Right lobe of liver (tissue), 6 donors: Measurements from ENCODE around the gene CD74. TPM values are rescaled to one million over a fixed set of nuclear protein-coding genes. Genes with fewer than 3 reads are reported as not detected.

Source experiments
- ATAC-seq, 4 donors: fragments of 200-7000 bp; cut with Tn5 transposase; one replicate each; pipeline ENCODE4 v1.9.1; 2020; ENCODE audit warnings: mild to moderate bottlenecking in 4 of 4, moderate library complexity in 4 of 4
- DNase-seq, 3 donors: peaks; one replicate each; pipeline ENCODE4 v3.0.0-alpha.2; 2020
- H3K27ac ChIP-seq, 3 donors: fragments of 200-600 bp; one replicate each; pipeline ENCODE4 v1.8.0; 2022
- H3K27me3 ChIP-seq, 2 donors: fragments of 200-600 bp; one replicate each; pipeline ENCODE4 v1.8.0; 2022
- H3K36me3 ChIP-seq, 4 donors: fragments of 200-600 bp; sonication (generic) in 1 of 4; one replicate each; pipeline versions ENCODE4 v1.5.1 to v1.8.0; 2017 to 2022; ENCODE audit warnings: control low read depth in 1 of 4
- H3K4me1 ChIP-seq, 4 donors: fragments of 200-600 bp; sonication (generic) in 1 of 4; one replicate each; pipeline versions ENCODE4 v1.5.1 to v1.8.0; 2017 to 2022; ENCODE audit warnings: control low read depth in 1 of 4
- H3K4me3 ChIP-seq, 3 donors: fragments of 200-600 bp; one replicate each; pipeline ENCODE4 v1.8.0; 2022
- H3K9me3 ChIP-seq, 4 donors: fragments of 200-600 bp; sonication (generic) in 1 of 4; one replicate each; pipeline versions ENCODE4 v1.5.1 to v1.8.0; 2017 to 2022; ENCODE audit warnings: control low read depth in 1 of 4
- POLR2A ChIP-seq: fragments of 450-650 bp; IDR thresholded peaks from one replicate; pipeline ENCODE4 v1.6.1; 2017; ENCODE audit warnings: antibody characterized with exemption, mild to moderate bottlenecking
- WGBS: methylation state at CpG from one replicate; pipeline ENCODE4 v1.1.6; 2018; ENCODE audit warnings: low coverage, low lambda C conversion rate; ENCODE audit not compliant: insufficient coverage; ENCODE audit errors: missing lambda C conversion rate; 5-methylcytosine and 5-hydroxymethylcytosine counted together
- intact Hi-C, 2 donors: fragments of 100-400 bp; cut with DNase I; formaldehyde crosslinking; loops; one replicate each; pipeline versions ENCODE4 v1.11.2 to v1.14.1; 2022
- total RNA-seq, 6 experiments: library from RNA; depleted of rRNA in 2 of 6; stranded (reverse); fragments of >200 nt in 2 of 6; fragmentation: NEBNext Ultra II Directional in 3 of 6; extraction: Animal tissue kit (Norgen Biotek cat#: 25700) in 3 of 6; gene quantifications; one replicate each; pipeline versions ENCODE4 v1.1.0 to v1.2.4, GENCODE V29; 2016 to 2023
- TF ChIP-seq, protein P1 (sequence below), 4 donors: fragments of 200-600 bp in 3 of 4; fragments of 450-650 bp in 1 of 4; IDR thresholded peaks; one replicate each; pipeline versions ENCODE4 v1.5.1 to v1.8.0; 2016 to 2022; ENCODE audit warnings: antibody characterized with exemption in 4 of 4, mild to moderate bottlenecking in 2 of 4
- donor health status: DM: no; HTN: yes; CAD: no.
- donor health status: DM: no; HTN: no; CAD: no.
- donor health status: DM: no; HTN: no; CAD: no.
- donor health status: DM: no; HTN: yes; CAD: no.
- donor health status: DM: no; HTN: yes; CAD: no.

Gene CD74
- total RNA-seq, 6 experiments from 2014 or later, result 68.4 to 549 (median 211) TPM

DNA sequence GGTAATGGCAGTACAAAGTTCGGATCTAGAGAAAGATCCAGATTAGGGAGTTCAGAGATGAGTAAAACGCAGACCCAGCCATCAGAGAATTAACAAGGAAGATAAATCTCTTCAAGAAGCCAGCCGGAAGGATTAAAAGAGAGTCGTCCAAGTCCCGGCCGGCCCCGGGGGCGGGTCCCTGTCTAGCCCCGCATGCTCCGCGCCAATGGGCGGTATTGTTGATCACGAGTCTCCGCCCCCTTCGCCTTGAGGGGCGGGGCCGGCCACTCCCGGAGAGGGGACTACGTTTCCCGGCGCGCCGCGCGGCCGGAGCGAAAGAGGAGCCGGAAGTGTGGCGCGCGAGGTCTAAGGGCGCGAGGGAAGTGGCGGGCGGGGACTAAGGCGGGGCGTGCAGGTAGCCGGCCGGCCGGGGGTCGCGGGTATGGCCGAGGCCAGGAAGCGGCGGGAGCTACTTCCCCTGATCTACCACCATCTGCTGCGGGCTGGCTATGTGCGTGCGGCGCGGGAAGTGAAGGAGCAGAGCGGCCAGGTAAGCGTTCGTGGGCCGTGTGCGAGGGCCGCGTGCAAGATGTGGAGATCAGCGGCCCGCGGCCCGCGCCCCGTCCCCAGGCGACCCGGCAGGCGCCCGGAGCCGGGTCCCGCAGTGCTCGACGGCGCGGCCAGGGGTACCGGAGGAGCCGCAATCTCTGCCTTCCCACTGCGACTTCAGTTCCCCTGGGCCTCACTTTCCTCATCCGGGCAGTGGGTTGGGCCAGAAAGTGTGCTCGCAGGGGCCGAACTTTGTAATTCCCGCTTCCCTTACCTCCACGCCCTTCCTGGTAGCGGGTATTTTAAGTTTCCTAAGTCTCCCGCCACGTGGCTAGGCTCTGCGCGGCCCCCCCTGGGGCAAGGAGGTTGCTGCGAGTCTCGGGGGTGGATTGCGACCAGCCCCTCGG lies 55.1 kb downstream of the CD74 start, which contains the start of gene TCOF1:
TCOF1 (plus strand) TSS at position 372 of the 935 bp plus-strand sequence; CDS start at position 422, 50 bp downstream.
- no peaks in the 10 kb centered on the region for H3K9me3 ChIP-seq
- DNase-seq, result peak; percentile 98 to 99 (median 98)
- peaks cover 0 to 18% (median 2%) of the 10 kb centered on the region in 4 donors for H3K4me1 ChIP-seq
- peak; percentile 38 for TF ChIP-seq POLR2A
- TF ChIP-seq, protein P1, sequence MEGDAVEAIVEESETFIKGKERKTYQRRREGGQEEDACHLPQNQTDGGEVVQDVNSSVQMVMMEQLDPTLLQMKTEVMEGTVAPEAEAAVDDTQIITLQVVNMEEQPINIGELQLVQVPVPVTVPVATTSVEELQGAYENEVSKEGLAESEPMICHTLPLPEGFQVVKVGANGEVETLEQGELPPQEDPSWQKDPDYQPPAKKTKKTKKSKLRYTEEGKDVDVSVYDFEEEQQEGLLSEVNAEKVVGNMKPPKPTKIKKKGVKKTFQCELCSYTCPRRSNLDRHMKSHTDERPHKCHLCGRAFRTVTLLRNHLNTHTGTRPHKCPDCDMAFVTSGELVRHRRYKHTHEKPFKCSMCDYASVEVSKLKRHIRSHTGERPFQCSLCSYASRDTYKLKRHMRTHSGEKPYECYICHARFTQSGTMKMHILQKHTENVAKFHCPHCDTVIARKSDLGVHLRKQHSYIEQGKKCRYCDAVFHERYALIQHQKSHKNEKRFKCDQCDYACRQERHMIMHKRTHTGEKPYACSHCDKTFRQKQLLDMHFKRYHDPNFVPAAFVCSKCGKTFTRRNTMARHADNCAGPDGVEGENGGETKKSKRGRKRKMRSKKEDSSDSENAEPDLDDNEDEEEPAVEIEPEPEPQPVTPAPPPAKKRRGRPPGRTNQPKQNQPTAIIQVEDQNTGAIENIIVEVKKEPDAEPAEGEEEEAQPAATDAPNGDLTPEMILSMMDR (IDR thresholded peaks at IDR 0.05), result no peak
- H3K27ac ChIP-seq, result peak within 1 kb of the TSS in 2 of 3 donors; percentile 31 to 49
- H3K36me3 ChIP-seq, result peaks cover 0 to 13% (median 6%) of the 10 kb centered on the region in 4 donors
- peak; percentile 98 to 99 (median 98) for ATAC-seq
- no peaks in the 10 kb centered on the region for H3K27me3 ChIP-seq
- WGBS, result 0% methylated on average over 28 of the region's 90 CpGs
- intact Hi-C loops, result loop anchor here in 1 of 2 donors (10.0 kb wide), 1 partner anchor 103 kb away; no protein-coding TSS in a partner anchor
- peak within 1 kb of the TSS; percentile 79 to 99 (median 95) for H3K4me3 ChIP-seq

DNA sequence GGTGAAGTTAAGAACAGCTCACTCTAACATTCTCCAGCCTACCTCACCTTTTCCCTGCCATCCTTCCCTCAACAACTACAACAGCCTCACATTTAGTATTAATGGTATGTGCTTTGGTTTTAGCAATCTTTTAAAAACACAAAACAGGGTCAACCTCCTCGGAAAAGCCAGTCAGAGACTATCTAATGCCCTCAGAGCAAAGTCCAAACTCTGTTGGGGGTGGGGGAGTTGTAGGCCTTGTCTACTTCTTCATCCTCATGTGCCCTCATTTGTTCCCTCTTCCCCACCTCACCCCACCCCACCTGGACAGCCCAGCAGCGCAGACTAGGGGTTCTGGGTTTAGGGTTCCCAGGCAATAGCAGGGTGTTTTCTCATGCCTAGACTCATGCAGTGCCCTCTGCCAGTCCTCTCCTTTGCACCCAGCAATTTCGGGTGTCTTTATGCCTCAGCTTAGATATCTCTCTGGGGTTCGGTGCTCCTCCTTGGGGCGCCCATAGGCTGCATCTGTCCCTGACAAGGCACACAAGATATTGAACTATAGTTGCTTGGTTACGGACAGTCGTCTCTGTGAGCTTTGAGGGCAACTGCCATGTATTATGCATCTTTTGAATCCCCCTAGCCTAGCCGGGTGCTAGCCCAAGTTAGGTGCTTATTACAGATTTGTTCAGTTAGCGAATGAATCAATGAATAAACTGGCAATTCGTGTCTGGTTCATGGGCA lies 56.0 kb downstream of the CD74 start:
- H3K4me1 ChIP-seq, result peaks cover 0 to 18% (median 2%) of the 10 kb centered on the region in 4 donors
- H3K27me3 ChIP-seq, result no peaks in the 10 kb centered on the region
- peak in 1 of 4 donors; percentile 1 for ATAC-seq
- H3K27ac ChIP-seq, result peak overlapping the region in 1 of 3 donors; percentile 49
- TF ChIP-seq, protein P1 (IDR thresholded peaks at IDR 0.05), result no peak
- no peak for TF ChIP-seq POLR2A
- H3K36me3 ChIP-seq, result peaks cover 0 to 7% (median 3%) of the 10 kb centered on the region in 4 donors
- H3K9me3 ChIP-seq, result no peaks in the 10 kb centered on the region
- H3K4me3 ChIP-seq, result peak overlapping the region; percentile 79 to 99 (median 95)
- intact Hi-C loops, result loop anchor here in 1 of 2 donors (10.0 kb wide), 1 partner anchor 102 kb away; no protein-coding TSS in a partner anchor
- DNase-seq, result no peak
- 29% methylated on average over 6 of the region's 10 CpGs for WGBS

DNA sequence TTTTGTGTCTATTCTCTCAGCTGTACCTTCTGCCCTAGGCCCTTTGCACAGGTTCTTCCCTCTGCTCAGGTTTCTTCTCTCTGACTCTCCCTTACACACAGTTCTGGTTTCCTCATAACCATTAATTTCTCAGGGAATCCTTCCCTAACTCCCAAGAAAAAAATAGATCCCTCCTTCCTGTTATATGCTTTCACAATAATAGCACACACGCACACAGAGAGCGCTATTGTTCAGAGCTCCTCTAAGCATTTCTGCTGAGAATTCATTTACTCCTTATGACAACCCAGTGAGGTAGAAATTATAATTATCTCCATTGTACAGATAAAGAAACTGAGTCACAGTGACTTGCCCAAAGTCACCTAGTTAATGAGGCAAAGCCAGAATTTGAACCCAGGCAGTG lies 56.9 kb downstream of the CD74 start:
- Histone ChIP-seq H3K27ac (no peak overlapping the region), H3K27me3 (no peaks in the 10 kb centered on the region), H3K36me3 (no peaks in the 10 kb centered on the region), H3K4me1 (peaks cover 0 to 26% (median 5%) of the 10 kb centered on the region in 4 donors), H3K9me3 (no peaks in the 10 kb centered on the region), H3K4me3 (no peak overlapping the region)
- DNase-seq, result no peak
- no peak for ATAC-seq
- intact Hi-C loops, result loop anchor here in 1 of 2 donors (10.0 kb wide), 1 partner anchor 101 kb away; no protein-coding TSS in a partner anchor
- TF ChIP-seq, protein P1 (IDR thresholded peaks at IDR 0.05), result no peak
- no peak for TF ChIP-seq POLR2A
- 94% methylated on average over 2 of the region's 2 CpGs for WGBS

DNA sequence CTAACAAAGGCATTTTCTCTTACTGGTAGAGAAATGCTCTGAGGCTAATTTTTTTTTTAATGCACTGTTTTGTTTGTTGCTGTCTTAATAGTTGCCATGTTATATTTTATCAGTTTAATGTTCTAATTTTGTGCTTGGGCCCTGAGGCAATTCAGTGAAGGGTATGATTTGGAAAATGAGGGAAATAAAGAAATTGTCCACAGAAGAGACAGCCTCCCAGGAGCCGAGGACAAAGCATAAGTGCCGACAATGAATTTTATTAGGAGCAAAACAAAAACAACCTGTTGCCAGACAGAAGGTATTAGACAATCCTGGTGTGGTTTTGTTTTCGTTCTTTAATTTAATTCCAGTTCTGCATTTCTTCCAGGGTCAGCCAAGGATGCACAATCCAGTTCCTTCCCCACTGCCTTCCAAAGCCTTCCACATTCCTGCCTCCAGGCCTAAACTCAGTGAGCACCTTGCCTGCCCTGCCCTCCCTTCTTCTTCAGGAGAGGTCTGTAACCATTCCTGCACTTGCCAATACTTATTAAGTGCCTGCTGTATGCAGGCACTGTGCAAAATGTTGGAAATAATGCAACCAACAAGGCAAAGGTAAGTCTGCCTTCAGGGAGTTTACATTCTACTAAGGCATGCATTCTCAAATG lies 59.6 kb downstream of the CD74 start:
- H3K27ac ChIP-seq, result no peak overlapping the region
- no peaks in the 10 kb centered on the region for H3K36me3 ChIP-seq
- ATAC-seq (no peak), DNase-seq (no peak)
- no peaks in the 10 kb centered on the region for H3K9me3 ChIP-seq
- WGBS, result 96% methylated on average over 3 of the region's 3 CpGs
- no peak overlapping the region for H3K4me3 ChIP-seq
- peaks cover 0 to 22% (median 7%) of the 10 kb centered on the region in 4 donors for H3K4me1 ChIP-seq
- intact Hi-C loops, result loop anchor here in 1 of 2 donors (10.0 kb wide), 1 partner anchor 98 kb away; no protein-coding TSS in a partner anchor
- no peak for TF ChIP-seq POLR2A
- TF ChIP-seq, protein P1 (IDR thresholded peaks at IDR 0.05), result no peak
- H3K27me3 ChIP-seq, result no peaks in the 10 kb centered on the region
